ENCODE results near the gene ZNF225.
A peak's percentile ranks its signal among the peaks of the same experiment; 100 is the strongest.
"Not testable (repeated sequence)": the region's sequence is repeated elsewhere in the genome, so short reads cannot be mapped to it uniquely, and the experiment has no call there.

Gene ZNF225

DNA sequence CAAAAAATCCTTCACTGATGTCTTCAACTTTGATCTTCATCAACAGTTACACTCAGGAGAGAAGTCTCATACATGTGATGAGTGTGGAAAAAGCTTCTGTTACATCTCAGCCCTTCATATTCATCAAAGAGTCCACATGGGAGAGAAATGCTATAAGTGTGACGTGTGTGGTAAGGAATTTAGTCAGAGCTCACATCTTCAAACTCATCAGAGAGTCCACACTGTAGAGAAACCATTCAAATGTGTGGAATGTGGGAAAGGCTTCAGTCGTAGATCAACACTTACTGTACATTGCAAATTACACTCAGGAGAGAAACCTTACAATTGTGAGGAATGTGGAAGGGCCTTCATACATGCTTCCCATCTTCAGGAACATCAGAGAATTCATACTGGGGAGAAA, 43.3 kb downstream of the ZNF225 start:
- DNase-seq (ENCODE audit: low spot score) (no peak), ATAC-seq (ENCODE audit: low read depth) (no peak)
- Histone ChIP-seq H3K4me1 (ENCODE audit: insufficient read depth, poor library complexity, severe bottlenecking) (no peaks in the 10 kb centered on the region), H3K27ac (ENCODE audit: poor library complexity, severe bottlenecking) (no peak overlapping the region), H3K4me3 (ENCODE audit: severe bottlenecking) (no peak overlapping the region), H3K36me3 (ENCODE audit: low read depth) (peaks cover 22% of the 10 kb centered on the region), H3K27me3 (ENCODE audit: insufficient read depth, poor library complexity, severe bottlenecking) (no peaks in the 10 kb centered on the region), H3K9me3 (ENCODE audit: severe bottlenecking) (peaks cover 5% of the 10 kb centered on the region)
- TF ChIP-seq, protein P1, sequence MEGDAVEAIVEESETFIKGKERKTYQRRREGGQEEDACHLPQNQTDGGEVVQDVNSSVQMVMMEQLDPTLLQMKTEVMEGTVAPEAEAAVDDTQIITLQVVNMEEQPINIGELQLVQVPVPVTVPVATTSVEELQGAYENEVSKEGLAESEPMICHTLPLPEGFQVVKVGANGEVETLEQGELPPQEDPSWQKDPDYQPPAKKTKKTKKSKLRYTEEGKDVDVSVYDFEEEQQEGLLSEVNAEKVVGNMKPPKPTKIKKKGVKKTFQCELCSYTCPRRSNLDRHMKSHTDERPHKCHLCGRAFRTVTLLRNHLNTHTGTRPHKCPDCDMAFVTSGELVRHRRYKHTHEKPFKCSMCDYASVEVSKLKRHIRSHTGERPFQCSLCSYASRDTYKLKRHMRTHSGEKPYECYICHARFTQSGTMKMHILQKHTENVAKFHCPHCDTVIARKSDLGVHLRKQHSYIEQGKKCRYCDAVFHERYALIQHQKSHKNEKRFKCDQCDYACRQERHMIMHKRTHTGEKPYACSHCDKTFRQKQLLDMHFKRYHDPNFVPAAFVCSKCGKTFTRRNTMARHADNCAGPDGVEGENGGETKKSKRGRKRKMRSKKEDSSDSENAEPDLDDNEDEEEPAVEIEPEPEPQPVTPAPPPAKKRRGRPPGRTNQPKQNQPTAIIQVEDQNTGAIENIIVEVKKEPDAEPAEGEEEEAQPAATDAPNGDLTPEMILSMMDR (IDR thresholded peaks at IDR 0.05; ENCODE audit: poor library complexity, severe bottlenecking), result no peak

DNA sequence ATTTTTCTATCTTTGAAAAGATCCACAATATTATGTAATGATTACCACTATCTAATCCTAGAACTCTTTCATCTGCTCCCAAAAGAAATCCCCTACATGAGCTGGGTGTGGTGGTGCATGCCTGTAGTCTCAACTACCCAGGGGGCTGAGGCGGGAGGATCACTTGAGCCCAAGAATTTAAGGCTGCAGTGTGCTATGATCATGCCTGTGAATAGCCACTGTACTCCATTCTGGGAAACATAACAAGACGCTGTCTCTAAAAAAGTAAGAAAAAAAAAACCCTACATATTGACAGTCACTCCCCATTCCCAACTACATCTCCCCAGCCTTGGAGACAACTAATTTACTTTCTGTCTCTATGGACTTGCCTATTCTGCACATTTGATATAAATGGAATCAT, 50.6 kb downstream of the ZNF225 start:
- Histone ChIP-seq H3K4me3 (ENCODE audit: severe bottlenecking) (no peak overlapping the region), H3K27me3 (ENCODE audit: insufficient read depth, poor library complexity, severe bottlenecking) (no peaks in the 10 kb centered on the region), H3K36me3 (ENCODE audit: low read depth) (peaks cover 31% of the 10 kb centered on the region), H3K9me3 (ENCODE audit: severe bottlenecking) (peaks cover 2% of the 10 kb centered on the region), H3K4me1 (ENCODE audit: insufficient read depth, poor library complexity, severe bottlenecking) (peaks cover 6% of the 10 kb centered on the region), H3K27ac (ENCODE audit: poor library complexity, severe bottlenecking) (no peak overlapping the region)
- DNase-seq (ENCODE audit: low spot score), result no peak
- TF ChIP-seq, protein P1 (IDR thresholded peaks at IDR 0.05; ENCODE audit: poor library complexity, severe bottlenecking), result no peak
- no peak for ATAC-seq (ENCODE audit: low read depth)

DNA sequence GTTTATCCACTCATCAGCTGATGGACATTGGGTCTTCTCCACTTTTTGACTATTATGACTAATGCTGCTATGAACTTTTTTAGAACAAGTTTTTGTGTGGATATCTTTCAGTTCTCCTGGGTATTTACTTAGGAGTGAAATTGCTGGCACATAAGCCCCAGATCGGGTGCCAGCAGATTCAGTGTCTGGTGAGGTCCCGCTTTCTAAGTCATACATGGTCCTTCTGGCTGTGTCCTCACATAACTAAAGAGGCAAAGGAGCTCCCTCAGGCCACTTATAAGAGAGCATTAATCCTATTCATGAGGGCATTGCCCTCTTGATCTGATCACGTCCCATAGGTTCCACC, 51.1 kb downstream of the ZNF225 start:
- H3K4me1 ChIP-seq (ENCODE audit: insufficient read depth, poor library complexity, severe bottlenecking), result peaks cover 6% of the 10 kb centered on the region
- TF ChIP-seq, protein P1 (IDR thresholded peaks at IDR 0.05; ENCODE audit: poor library complexity, severe bottlenecking), result no peak
- H3K36me3 ChIP-seq (ENCODE audit: low read depth), result peaks cover 34% of the 10 kb centered on the region
- H3K4me3 ChIP-seq (ENCODE audit: severe bottlenecking), result peak overlapping the region; percentile 59
- H3K27ac ChIP-seq (ENCODE audit: poor library complexity, severe bottlenecking), result peak overlapping the region; percentile 49
- ATAC-seq (ENCODE audit: low read depth) (no peak), DNase-seq (ENCODE audit: low spot score) (no peak)
- H3K27me3 ChIP-seq (ENCODE audit: insufficient read depth, poor library complexity, severe bottlenecking), result no peaks in the 10 kb centered on the region
- H3K9me3 ChIP-seq (ENCODE audit: severe bottlenecking), result no peaks in the 10 kb centered on the region

DNA sequence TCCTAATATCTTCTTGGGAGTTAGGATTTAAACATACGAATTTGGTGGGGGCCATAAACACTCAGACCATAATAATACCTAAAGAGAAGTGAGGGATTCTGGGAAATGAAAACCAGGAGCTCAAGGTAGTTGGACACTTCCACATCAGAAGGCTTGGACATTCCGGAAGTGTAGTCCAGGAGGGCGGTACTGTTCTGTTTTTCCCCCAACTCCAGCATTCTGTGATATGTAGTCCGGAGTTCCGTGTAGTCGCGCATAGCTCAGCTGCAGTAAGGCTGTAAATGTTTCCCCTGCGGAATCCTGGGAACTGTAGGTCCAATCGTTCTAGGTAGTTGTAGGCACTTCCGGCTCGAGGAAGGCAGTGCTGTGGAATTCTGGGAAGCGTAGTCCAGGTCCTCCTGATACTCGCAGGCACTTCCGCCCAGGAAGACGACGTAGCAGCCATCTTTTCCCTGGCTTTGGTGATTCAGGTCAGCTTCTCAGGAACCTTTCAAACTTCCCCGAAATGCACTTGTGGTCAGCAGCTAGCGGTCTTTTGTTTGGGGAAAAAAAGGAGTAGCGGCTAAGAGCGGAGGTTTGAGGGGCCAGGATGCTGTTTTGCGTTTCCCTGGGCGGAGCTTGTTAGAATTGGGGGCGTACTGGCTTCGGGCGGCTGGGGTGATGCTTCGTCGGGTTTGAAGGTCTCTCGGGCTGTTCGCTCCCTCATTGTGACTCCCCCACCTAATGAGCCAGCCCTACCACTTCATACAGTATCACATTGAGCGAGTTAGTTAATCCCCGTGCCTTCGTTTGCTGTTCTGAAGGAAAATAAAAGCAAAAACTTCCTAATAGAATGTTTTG, 51.7 kb downstream of the ZNF225 start, which contains the start of gene ZNF226:
TSS of gene ZNF226 (plus strand) at position 428 of the 840 bp plus-strand sequence. CDS start 4,981 bp downstream, outside the sequence.
- TF ChIP-seq, protein P1 (IDR thresholded peaks at IDR 0.05; ENCODE audit: poor library complexity, severe bottlenecking), result no peak

DNA sequence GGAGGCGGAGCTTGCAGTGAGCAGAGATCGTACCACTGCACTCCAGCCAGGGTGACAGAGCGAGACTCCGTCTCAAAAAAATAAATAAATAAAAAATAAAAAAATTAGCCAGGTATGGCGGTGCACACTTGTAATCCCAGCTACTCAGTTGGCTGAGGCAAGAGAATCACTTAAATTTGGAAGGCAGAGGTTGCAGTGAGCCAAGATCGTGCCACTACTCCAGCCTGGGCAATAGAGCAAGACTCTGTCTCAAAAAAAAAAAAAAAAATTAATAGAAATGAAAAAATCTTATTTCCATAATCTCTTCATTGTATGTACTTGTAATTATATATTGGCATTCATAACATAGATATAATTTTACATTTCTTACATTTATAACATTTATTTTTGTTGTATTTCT, 57.5 kb downstream of the ZNF225 start:
- not testable (repeated sequence) for H3K9me3 ChIP-seq (ENCODE audit: severe bottlenecking); H3K4me3 ChIP-seq (ENCODE audit: severe bottlenecking); H3K27ac ChIP-seq (ENCODE audit: poor library complexity, severe bottlenecking); H3K27me3 ChIP-seq (ENCODE audit: insufficient read depth, poor library complexity, severe bottlenecking); H3K4me1 ChIP-seq (ENCODE audit: insufficient read depth, poor library complexity, severe bottlenecking); ATAC-seq (ENCODE audit: low read depth); DNase-seq (ENCODE audit: low spot score)
- peaks cover 97% of the 10 kb centered on the region for H3K36me3 ChIP-seq (ENCODE audit: low read depth)

More for the DNA sequence above, 51.7 kb downstream of the ZNF225 start, which contains the start of gene ZNF226:
- Histone ChIP-seq H3K27ac (ENCODE audit: poor library complexity, severe bottlenecking) (peak within 1 kb of the TSS; percentile 49), H3K9me3 (ENCODE audit: severe bottlenecking) (no peaks in the 10 kb centered on the region), H3K27me3 (ENCODE audit: insufficient read depth, poor library complexity, severe bottlenecking) (no peaks in the 10 kb centered on the region), H3K4me1 (ENCODE audit: insufficient read depth, poor library complexity, severe bottlenecking) (peaks cover 6% of the 10 kb centered on the region), H3K4me3 (ENCODE audit: severe bottlenecking) (peak within 1 kb of the TSS; percentile 59), H3K36me3 (ENCODE audit: low read depth) (peaks cover 40% of the 10 kb centered on the region)
- DNase-seq (ENCODE audit: low spot score), result peak; percentile 91
- ATAC-seq (ENCODE audit: low read depth), result peak; percentile 99

Data from RWPE2 (cell line).